GM18511 (cell line): ENCODE data around the gene DGCR8.

Source experiments
- ATAC-seq: cut with Tn5 transposase; IDR thresholded peaks from one replicate; pipeline ENCODE4 v1.9.1; 2021; ENCODE audit warnings: mild to moderate bottlenecking, moderate library complexity; ENCODE audit not compliant: unreplicated experiment

DGCR8 gene

DNA sequence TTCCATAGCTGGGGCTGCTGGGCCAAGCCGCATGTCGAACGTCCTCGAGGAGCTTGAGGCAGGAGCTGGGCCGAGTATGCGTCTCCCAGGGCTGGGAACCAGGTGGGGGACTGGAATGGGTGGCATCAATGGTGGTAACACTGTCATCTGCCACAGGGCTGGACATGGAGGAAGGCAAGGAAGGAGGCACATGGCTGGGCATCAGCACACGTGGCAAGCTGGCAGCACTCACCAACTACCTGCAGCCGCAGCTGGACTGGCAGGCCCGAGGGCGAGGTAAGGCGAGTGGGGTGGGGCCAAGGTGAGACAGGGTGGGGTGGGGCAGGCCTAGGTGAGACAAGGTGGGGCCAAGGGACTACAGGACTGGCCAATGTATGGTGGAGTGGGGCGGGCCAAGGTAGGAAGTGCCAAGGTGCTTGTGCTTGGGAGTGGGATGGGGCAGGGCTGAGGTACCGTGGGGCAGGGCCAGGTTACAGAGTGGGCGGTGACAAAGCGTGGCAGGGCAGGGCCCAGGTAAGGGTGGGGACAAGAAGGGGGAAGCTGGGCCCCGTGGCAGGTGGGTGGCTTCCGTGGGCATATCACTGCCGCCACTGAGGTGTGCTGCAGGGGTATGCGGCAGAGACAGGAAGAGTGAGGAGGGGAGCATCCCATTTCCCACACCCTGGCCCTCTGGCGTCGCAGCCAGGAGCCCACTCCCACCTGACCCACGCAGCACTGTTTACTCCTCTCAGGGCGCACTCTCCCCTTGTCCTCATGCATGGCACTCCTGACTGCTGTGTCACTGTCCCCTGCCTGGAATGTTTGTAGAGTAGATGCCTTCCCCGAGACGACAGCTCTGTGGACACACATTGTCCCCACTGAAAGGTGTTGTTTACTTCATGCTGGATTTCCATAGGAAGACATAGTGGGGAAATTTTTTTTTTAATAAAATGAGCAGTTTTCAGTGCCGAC lies 27.5 kb upstream of the DGCR8 start:
- ATAC-seq = no peak

GRCh38 chr22:20053407-20054033 lies 26.5 kb upstream of the DGCR8 start:
- ATAC-seq = no peak

- no peak for ATAC-seq
These were observed 26.0 kb upstream of the DGCR8 start for GRCh38 chr22:20054034-20054427.

DNA sequence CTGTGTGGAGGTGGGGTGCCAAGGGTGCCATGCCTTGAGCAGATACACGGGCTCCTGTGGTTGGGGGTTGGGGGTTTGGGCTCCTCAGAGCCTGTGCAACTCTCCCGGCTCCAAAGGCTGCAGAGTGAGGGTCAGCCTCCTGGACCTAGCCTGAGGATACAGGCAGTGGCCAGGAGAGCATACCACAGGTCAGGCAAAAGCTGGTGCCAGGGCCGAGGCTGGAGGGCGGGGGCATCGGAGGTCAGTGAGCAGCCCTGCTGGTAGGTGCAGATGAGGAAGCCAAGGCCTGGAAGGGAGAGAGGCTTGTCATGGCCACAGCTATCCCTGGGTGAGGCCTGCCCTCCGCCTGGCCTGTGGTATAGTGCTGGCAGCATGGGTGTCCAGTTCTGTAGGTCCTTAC lies 25.6 kb upstream of the DGCR8 start:
- ATAC-seq = no peak

GRCh38 chr22:20055144-20055543 lies 24.9 kb upstream of the DGCR8 start:
- ATAC-seq = no peak

GRCh38 chr22:20055654-20056053 lies 24.4 kb upstream of the DGCR8 start:
- no peak for ATAC-seq

- ATAC-seq = no peak
These were observed 23.9 kb upstream of the DGCR8 start for GRCh38 chr22:20056161-20056560.

DNA sequence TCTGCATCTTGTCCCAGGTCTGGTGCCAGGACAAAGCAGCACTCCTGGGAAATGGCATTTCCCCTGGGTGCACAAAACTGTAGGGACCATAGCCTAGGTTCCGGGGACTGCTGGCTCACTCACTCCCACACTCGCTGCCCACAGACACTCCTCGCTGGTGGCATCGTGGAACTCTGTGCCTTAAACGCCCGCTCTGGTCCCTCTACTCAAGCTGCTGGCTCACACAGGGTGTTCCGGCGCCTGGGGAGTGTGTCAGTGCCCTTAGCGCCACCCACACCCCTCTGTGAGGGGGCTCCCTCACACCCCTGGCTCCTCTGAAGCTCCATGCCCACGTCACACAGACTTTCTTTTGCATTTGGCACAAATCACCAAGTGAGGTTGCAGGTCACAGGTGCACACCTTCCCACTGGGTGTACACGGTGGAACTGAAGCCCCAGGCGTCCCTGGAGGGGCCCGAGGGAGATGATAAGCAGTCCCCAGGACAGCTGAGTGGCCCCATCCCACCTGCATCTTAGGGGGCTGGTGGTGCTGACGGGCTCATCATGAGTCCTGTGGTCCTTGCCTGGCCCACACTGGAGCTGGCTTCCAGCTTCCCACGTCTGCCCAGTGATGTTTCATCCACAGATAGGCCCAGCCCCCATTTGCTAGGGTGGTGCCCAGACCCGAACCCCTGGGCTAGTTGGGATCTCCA lies 23.2 kb upstream of the DGCR8 start:
- no peak for ATAC-seq

DNA sequence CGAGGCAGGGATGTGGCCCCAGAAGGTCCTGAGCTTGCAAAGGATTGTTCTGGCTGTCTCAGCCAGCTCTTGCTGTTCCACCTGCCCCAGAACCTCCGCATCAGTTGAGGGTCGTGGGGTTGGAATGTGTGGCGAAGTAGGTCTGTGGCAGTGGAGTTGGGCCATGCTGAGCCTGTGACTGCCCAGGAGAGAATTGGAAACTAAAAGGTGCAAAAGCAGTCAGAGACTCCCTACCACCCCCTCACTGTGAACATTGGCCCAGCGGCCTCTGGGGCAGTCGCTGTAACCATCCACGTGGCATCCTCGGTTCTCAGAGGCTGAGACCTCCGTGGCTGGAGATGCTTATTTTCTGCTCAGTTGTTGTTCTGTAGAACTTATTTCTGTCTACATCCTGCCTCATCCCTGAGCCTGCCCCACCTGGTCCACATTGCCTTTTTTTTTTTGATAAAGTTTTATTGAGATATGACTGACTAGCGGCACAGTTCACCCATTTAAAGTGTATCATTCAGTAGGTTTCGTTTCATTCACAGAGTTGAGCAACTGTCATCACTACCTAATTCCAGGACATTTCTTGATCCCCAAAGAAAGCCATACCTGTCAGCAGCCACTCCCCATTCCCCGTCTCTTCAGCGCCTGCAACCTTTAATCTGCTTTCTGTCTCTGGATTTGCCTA lies 22.3 kb upstream of the DGCR8 start:
- no peak for ATAC-seq

GRCh38 chr22:20058989-20059770 lies 20.9 kb upstream of the DGCR8 start:
- no peak for ATAC-seq

GRCh38 chr22:20060700-20061480 lies 19.2 kb upstream of the DGCR8 start:
- ATAC-seq = no peak

- ATAC-seq = no peak
These were observed 18.6 kb upstream of the DGCR8 start for GRCh38 chr22:20061481-20061861.

GRCh38 chr22:20062043-20062765 lies 17.8 kb upstream of the DGCR8 start:
- no peak for ATAC-seq

DNA sequence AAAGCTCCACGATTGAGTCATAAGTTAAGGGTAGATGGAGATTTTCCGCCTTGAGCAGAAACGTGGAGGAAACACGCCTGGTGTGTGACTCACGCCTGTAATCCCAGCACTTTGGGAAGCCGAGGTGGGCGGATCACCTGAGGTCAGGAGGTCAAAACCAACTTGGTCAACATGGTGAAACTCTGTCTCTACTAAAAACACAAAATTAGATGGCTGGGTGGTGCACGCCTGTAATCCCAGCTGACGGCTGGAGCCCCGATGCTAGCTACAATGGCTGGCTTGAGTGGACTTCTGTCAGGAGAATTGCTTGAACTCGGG lies 17.3 kb upstream of the DGCR8 start:
- no peak for ATAC-seq

DNA sequence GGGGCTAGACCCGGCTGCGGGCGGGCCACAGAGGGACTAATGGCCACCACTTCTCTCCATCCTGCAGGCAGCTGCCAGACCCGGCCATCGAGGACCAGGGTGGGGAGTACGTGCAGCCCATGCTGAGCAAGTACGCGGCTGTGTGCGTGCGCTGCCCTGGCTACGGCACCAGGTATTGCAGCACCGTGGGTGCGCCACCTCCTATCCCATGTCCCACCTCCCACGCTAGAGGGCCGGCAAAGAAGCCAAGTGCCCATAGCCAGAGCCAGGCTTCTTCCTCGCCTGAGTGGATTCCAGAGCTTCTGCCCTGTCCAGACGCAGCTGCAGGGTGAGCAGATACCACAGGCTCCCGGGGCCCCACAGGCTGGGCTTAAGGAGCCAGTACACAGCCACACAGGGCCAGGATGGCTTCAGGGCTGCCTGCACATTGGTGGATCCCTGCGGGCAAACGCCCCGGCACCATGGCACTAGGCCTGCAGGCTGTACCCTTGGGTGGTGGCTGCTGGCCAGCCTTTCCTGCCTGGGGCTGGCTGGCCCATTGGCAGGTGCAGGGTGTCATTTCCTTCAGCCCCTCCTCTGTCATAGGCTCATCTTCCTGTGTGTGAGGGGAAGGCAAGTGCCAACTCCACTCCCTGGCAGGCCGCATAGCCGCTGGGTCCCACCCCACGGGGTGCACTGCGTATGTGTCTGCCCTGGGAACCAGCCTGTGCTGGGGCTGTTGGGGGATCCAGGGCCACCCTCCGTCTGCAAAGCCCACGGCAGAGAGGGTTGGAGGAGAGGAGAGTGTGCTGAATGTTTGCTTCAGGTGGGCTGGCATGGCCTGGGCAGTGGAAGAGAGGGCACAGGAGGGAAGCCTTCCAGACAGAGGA lies 16.5 kb upstream of the DGCR8 start:
- no peak for ATAC-seq

DNA sequence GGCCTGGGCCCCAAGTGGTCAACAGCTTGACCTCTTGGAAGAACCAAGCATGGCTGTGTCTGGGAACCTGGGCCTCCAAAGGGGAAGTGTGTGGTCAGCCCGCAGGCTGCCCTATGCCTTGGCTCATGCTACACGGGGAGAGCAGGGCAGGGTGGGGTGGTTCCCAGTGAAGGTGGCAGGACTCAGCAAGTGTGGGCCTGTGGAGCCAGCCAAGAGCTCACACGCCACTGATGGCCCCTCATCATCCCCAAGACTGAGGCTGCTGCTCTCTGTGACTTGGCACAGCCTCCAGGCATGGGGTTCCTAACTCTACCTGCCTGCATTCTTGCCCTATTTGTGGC lies 15.9 kb upstream of the DGCR8 start:
- no peak for ATAC-seq

DNA sequence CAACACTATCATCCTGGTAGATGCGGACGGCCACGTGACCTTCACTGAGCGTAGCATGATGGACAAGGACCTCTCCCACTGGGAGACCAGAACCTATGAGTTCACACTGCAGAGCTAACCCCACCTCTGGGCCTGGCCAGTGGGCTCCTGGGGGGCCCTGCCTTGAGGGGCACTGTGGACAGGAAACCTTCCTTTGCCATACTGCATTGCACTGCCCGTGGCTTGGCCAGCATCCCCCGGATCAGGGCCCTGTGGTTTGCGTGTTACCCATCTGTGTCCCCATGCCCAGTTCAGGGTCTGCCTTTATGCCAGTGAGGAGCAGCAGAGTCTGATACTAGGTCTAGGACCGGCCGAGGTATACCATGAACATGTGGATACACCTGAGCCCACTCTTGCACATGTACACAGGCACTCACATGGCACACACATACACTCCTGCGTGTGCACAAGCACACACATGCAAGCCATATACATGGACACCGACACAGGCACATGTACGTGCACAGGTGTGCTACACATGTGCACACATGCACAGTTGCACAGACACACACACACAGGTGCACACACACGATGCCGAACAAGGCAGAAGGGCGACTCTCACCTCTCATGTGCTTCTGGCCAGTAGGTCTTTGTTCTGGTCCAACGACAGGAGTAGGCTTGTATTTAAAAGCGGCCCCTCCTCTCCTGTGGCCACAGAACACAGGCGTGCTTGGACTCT lies 15.3 kb upstream of the DGCR8 start:
- ATAC-seq = no peak
